NCI-H69 (cell line): ENCODE data around the gene ANKRD13B.
A peak's percentile ranks its signal among the peaks of the same experiment; 100 is the strongest.

Experiments
- DNase-seq: peaks from one replicate; lab custom pipeline; 2025; lab: John Stamatoyannopoulos, UW

Gene ANKRD13B

DNA sequence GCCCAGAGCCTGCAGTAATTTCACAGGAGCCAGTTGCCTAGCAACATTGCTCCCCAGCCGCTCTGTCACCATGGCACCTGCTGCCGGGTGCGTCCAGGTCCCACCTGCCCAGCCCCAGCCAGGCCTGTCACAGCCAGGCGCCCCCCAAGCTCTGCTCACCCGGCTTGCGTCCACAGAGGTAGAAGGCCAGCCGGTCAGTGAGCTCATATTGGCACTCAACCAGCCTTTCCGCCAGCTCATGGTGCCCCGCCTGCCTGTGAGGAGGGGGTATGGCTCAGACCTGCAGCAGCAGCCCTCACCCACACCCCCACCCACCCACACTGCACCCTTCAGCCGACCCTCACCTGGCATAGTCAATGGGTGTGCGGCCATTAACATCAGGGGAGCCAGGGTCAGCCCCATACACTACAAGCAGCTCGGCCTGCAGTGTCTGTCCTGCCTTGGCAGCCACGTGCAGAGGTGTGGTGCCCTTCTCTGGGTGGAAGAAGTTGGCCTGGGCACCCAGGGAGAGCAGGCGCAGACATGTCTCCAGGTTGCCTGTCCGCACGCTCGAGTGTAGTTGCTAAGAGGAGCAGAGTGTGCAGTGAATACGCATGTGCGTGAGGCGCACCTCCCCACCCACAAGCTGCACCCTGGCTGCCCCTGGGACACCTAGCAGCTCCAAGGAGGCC, 11.2 kb upstream of the ANKRD13B start:
- DNase-seq = peak; percentile 53

GRCh38 chr17:29582254-29582765, 10.6 kb upstream of the ANKRD13B start:
- no peak for DNase-seq

DNA sequence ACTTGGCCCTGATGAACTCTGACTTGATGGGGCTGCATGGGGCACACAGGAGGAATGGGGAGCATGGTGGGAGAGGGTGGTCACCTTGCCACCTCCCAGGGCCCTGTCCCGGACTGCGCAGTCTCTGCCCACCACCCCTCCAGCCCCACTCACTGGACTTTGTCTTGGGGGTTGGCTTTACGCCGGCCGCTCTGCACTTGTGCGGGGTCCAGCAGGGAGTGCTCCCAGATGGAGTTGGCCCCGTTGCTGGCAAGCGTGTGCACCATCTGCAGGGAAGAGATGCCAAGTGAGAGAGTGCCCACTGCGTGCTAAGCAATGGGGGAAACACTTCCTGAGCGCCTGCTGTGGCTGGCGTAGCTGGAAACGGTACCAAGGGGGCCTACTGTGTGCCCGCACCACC, 10.2 kb upstream of the ANKRD13B start:
- DNase-seq = no peak

GRCh38 chr17:29583324-29584248, 9.3 kb upstream of the ANKRD13B start:
- DNase-seq = peak; percentile 91

- DNase-seq = no peak
Measured at GRCh38 chr17:29584452-29585079, 8.4 kb upstream of the ANKRD13B start.

DNA sequence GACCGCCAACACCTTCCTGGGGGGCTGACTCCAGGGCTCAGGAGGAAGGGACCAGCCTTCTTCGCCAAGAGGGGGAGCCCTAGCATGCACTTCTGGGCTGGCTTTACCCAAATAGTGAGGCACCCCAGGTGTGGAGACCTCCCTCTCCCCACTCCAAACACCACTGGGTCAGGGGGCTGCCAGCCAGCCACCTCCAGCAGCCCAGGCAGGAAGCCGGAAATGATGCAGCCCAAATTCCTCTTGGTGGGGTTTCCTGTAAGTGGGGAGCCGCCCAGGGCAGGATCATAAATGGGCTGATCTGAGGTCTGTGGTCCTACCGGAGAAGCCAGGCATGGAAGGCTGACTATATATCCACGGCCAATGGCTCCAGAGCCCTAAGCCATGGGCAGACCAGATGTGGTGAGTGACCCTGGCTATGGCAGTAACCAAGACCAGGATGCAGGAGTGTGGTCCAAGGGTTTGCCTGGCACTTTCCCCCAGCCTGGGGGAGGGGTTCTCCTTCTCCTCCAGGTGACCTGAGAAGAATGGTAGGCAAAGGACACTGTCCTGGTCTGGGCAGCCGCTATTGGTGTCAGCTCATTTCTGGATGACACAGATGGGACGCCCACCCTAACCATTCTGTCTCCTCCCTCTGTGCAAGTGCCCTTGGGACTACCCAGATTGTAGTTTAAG, 7.7 kb upstream of the ANKRD13B start:
- DNase-seq = no peak

- DNase-seq = no peak
Measured at GRCh38 chr17:29586676-29587469, 6.1 kb upstream of the ANKRD13B start.

DNA sequence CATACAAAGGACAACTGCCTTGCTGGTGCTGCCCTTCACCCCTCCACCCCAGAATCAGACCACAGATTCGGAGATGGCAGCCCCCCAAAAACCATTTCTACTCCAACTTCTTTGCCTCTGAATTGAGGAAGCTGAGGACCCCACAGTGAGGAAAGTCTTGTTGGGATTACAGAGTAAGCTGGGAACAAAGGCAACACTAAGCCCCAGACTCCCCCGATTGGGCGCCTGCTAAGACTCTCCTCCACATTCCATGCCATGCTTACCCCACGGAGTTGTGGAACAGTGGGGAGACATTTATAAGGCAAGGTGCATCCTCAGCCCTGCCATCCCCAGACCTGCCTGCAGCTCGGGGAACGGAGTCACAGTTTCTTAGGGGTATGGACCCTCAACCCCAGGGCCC, 5.3 kb upstream of the ANKRD13B start:
- DNase-seq = no peak

DNA sequence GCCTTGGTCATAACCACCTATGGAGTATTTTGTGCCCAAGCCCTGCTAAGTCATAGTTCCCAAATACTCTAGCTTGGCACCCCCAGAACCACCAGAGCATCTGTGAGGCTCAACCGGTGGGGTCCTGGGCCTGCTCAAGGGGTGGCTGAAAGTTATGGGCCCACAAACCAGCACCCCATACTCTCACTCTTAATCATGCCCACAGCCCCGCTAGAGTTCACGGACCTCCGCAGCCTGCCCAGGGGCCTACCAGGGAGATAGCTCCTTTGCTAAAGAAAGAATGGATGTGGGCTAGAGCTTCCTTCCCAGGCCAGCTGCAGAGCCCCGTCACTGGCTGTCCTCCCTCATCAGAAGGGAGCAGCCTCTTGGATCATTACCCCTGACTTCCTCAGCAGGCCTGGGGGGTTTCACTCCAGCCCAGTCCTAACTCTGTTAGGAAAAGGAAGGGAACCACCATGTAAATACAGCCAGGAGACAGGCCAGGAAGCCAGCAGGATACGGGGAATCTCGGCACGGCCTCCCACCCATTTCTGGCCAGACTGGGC, 4.8 kb upstream of the ANKRD13B start:
- no peak for DNase-seq

GRCh38 chr17:29588562-29589411, 4.1 kb upstream of the ANKRD13B start:
- DNase-seq = peak; percentile 76

DNA sequence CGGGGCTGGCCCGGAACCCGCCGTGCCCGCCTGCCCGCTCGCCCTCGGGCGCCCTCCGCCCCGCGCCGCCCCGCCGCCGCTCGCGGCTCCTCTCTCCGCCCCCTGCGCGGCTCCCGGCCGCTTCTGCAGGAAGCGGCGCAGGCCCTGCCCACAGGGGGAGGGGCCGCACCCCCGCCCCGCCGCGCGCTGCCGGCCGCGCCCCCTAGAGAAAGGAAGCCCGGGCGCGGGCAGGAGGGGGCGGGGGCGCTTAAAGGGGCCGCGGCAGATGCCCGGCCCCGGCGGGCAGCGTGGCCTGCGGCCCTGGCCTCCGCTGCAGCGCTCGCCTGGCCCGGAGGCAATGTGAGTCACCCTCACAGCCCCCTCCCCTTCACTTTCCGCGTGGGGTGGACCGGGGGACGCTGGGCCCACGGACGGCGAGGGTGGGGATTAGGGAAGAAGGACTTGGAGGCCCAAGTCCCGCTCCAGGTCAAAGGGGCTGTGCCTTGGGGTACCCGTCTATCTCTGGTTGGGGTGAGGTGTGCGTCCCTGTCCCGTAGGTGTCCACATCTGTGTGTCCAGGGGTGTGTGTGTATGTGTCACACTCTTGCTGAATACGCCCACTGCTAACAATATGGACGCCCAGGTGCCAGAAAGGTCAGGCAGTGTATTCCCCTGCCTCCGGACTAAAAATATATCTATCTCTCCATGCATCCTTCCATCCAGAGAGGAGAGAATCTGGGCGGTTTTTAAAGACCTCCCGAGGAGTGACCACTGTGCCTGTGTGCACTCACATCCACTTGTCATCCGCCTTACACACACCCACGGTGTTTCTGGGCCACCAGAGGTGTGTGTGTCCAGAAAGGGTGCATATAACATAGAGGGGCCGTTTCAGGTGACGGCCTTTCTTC, 3.2 kb upstream of the ANKRD13B start, which contains the start of gene GIT1:
TSS of gene GIT1 (minus strand) at position 125 of the 887 bp plus-strand sequence. CDS start 270 bp downstream, outside the sequence.
- peak; percentile 97 for DNase-seq

DNA sequence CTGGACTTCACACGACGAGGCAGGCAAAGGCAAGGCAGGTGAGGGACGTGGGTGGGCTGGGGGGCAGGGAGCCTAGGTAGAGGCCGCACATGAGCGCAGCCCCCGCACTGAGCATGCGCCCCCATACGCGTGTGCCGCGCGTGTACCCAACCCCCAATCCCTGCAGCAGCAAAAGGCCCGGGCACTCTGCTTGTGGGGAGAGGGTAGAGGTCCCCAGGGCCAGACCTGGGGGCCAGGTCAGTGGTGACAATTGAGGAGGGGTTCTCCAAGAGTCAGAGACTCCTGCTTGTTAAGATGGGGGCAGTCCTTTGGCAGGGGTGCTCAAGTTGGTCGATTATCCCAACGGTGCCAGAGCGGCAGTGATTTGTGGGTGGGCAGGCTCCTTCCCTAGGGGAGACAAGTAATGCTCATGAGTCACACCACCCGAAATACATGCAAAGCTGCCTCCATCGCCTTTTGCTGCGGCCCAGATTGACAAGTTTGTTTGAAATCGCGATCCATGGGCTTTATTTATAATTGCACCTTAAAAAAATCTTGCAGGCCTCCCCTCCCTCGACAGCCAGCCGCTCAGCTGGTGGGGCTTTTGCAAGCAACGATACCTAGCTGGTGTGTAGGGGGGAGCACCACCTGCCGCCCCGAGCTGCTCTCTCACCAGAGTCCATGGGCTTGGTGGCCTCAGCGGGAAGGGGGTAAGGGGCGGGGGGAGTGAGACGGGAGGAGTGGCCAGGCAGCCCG, 2.4 kb upstream of the ANKRD13B start:
- DNase-seq = peak; percentile 87

GRCh38 chr17:29591146-29591736, 1.7 kb upstream of the ANKRD13B start:
- peak; percentile 92 for DNase-seq

GRCh38 chr17:29591737-29592608, 959 bp upstream of the ANKRD13B start:
- DNase-seq = peak; percentile 97

DNA sequence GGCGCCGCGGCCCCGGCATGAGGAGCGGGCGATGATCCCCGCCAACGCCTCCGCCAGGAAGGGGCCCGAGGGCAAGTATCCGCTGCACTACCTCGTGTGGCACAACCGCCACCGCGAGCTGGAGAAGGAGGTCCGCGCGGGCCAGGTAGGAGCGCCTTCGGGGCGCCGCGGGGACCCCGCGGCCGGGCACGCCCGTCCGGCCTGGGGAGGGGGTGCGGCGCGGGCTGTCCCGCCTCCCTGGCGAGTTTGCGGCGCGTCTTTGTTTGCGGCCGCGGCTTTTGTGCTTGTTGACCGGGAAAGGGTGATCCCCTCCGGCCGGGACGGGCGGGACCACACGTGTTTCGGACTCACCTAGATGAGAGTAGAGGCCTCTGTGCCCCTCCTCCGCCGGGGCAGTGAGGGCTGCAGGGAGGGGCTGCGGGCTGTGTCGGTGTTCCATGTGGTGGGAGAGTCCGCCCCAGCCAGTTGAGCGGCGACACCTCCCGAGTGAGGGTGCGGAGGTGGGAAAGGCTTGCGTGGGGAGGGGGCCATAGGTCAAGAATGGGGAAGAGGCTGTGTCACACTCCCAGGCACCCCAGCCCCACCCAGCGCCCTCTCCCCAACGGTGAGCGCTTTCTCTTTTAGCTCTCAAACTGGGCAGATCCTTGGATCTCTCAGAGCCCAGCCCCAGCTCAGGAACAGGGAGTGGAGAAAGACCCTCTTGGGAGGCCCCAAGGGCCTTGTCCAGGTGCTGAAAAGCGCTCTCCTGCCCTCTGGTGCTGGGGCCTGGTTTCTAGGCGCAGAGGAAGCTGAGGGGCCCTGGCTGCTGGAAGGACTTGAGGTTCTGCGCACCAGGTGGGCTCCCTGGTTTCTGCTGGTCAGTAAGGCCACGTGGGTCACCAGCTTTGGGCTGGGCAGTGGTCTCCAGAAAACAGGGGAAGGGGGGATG, 923 bp downstream of the ANKRD13B start:
- DNase-seq = peak; percentile 70
